Stimulated activated CD8-positive, alpha-beta memory T cell treated with anti-CD3 and anti-CD28 coated beads, Interleukin-7, amount 100 ng/mL, for 1 hour (primary cell): ENCODE results near the gene SLC17A5.
"Not testable (repeated sequence)": the region's sequence is repeated elsewhere in the genome, so short reads cannot be mapped to it uniquely, and the experiment has no call there.

ENCODE experiments used
- DNase-seq, 2 donors: peaks; one replicate each; pipeline ENCODE4 v3.0.0-alpha.2; 2020; ENCODE audit warnings: low read depth in 2 of 2

Gene SLC17A5

GRCh38 chr6:73653571-73654424 is at the start of gene SLC17A5:
TSS of gene SLC17A5 (minus strand) at chr6:73653992. CDS start at chr6:73653886, 106 bp downstream.
- peak; percentile 73 to 78 for DNase-seq

GRCh38 chr6:73703466-73703865 is 49.7 kb upstream of the SLC17A5 start:
- no peak for DNase-seq

- no peak for DNase-seq
Observed at GRCh38 chr6:73702444-73702843, 48.7 kb upstream of the SLC17A5 start.

- DNase-seq = no peak
Observed at GRCh38 chr6:73699676-73700459, 46.1 kb upstream of the SLC17A5 start.

- no peak for DNase-seq
Observed at GRCh38 chr6:73696966-73697655, 43.3 kb upstream of the SLC17A5 start.

- peak; percentile 14 to 19 for DNase-seq
Observed at GRCh38 chr6:73695619-73696421, 42.0 kb upstream of the SLC17A5 start, which contains the start of gene CD109. TSS of gene CD109 (plus strand) at chr6:73696203. CDS start at chr6:73696216, 13 bp downstream.

GRCh38 chr6:73694711-73695411 is 41.1 kb upstream of the SLC17A5 start:
- DNase-seq = no peak

- DNase-seq = no peak
Observed at GRCh38 chr6:73691512-73691911, 37.7 kb upstream of the SLC17A5 start.

- DNase-seq = no peak
Observed at GRCh38 chr6:73690056-73690455, 36.3 kb upstream of the SLC17A5 start.

GRCh38 chr6:73688351-73688750 is 34.6 kb upstream of the SLC17A5 start:
- DNase-seq = no peak

- not testable (repeated sequence) for DNase-seq
Observed at GRCh38 chr6:73683574-73683973, 29.8 kb upstream of the SLC17A5 start.

GRCh38 chr6:73680289-73680918 is 26.6 kb upstream of the SLC17A5 start:
- DNase-seq = no peak

- not testable (repeated sequence) for DNase-seq
Observed at GRCh38 chr6:73679846-73680245, 26.1 kb upstream of the SLC17A5 start.

GRCh38 chr6:73679009-73679408 is 25.2 kb upstream of the SLC17A5 start:
- no peak for DNase-seq

GRCh38 chr6:73675466-73676098 is 21.8 kb upstream of the SLC17A5 start:
- DNase-seq = peak in 1 of 2 donors; percentile 56

- no peak for DNase-seq
Observed at GRCh38 chr6:73671911-73672685, 18.3 kb upstream of the SLC17A5 start.

GRCh38 chr6:73669005-73669404 is 15.2 kb upstream of the SLC17A5 start:
- DNase-seq = no peak

- DNase-seq = no peak
Observed at GRCh38 chr6:73667798-73668197, 14.0 kb upstream of the SLC17A5 start.

GRCh38 chr6:73666393-73666792 is 12.6 kb upstream of the SLC17A5 start:
- no peak for DNase-seq
